IPS DF 4.7 (cell line): Measurements from ENCODE around the gene ATPAF1.

Experiments used
- DNase-seq: peaks from one replicate; pipeline ENCODE4 v3.0.0-alpha.2; 2013; ENCODE audit warnings: low spot score; ENCODE audit errors: extremely low read depth

ATPAF1 gene

DNA sequence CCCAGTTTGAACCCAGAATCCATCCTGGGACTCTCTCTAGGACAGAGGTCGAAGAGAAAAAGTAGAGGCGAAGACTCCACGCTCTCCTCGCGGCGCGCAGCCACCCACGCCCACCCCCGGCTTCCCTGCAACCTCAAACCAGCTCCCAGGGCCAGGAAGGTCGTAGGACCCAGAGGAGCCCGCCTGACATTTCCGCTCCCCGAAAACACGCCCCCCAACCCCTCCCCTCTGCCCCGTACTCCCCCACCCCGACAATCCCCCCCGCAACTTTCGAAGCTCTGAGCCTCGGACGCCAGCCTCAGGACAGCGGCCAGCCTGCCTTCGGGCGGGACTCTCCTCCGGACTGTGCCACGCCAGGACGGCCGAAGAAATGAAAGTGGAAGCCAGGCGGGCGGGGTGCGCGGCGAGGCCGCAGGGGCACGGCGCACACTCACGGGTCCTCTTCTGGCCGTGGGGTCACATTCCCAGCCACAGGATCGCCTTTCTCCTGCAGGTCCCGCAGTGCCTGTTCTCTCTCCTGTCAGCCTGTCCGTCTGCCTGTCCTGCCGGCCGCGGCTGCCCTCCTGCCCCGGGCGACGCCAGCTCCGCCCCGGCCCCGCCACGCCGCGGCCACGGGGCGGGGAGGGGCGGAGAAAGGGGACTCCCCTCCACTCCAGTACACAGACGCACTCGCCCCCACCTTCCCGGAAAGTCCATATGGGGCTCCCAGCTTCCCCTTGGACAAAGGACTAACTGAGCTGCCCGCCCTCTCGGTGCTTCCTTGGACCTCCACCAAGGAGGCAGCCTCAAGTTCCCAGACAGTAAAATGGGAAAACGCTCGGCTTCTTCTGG, 51.7 kb downstream of the ATPAF1 start, which contains the start of gene MOB3C:
Gene MOB3C, minus strand, starts transcription at position 535 of the 831 bp plus-strand sequence. CDS start 3,490 bp downstream, outside the sequence.
- no peak for DNase-seq

DNA sequence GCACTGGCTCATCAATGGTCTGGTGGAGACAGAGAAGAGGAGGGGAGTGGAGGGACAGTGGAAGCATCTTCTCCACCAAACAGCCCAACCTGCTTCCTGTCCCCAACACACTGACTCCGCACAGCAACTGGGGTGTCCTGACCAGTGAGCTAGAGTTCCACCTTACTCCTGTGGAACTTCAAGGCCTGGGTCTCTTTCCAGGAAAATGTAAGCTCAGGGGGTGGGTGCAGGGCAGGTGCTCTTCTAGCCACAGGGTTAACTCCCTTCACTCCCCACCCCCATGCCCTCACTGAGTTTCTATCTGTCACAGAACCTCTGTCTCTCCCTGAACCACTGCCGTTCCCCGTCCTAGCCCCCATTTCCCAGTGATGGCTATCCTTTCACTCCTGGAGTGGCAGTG, 52.4 kb downstream of the ATPAF1 start:
- no peak for DNase-seq

DNA sequence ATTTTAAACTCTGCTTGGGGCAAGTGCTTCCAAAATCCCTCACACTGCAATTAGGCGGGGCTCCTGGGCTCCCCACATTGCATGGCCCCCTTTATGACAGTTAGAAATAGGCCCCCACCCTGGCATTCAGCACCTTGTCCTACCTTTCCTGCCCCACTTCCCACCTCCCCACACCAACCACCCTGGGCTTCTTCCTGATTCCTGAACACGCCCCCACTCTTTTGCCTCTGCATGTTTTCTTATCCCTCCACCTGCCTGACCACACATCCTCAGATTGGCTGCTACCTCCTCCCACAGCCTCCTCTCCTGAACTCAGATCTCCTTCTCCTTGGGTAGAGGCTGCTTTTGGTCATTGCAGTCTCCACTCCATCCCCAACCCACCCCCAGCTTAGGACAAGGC, 53.1 kb downstream of the ATPAF1 start:
- no peak for DNase-seq

DNA sequence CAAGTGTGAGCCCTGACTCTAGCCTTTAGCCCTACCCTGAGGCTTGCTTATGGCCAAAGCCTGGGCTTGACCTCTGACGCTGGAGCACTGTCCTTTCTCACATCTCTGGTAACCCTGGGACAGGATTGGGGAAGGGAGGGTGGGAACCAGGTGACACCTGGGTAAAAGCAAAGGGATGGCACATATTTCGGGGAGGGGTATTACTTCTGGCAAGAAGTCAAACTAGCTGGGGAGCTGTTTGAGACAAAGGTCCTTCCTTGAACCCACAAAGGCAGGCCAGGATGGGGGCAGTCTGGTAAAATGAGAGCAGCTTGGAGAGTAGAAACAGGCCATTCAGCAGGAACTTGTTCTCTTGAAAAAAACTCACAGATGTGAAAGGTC, 53.6 kb downstream of the ATPAF1 start:
- DNase-seq: no peak

GRCh38 chr1:46613661-46614603, 54.2 kb downstream of the ATPAF1 start:
- DNase-seq: no peak

GRCh38 chr1:46612937-46613660, 55.1 kb downstream of the ATPAF1 start:
- no peak for DNase-seq

DNA sequence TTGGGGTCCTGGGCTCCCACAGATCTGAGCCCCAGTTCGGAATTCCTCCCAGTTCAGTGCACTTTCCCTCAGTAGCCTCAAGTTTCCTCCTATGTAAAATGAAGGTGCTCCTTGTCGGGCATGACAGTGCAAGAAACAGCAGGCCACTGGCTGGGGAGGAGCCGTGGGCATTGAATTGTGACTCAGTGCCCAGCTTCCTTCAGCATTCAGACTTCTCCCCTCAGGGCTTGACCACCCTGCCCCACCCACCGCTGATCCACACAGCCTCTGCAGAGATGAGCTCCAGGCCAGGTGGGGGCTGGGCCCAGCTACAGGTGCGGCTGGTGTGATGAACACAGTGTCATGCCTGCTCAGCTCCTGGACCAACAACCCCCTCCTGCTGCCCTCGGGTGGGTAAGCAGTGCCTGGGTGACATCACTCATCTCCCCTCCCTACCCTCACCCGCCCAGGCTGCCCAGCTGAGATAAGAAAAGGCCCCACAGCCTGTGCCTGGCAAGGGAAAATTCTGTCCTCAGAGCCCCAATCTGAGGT, 56.4 kb downstream of the ATPAF1 start:
- no peak for DNase-seq

- no peak for DNase-seq
Measured at GRCh38 chr1:46607345-46608130, 60.6 kb downstream of the ATPAF1 start.

GRCh38 chr1:46606255-46606965, 61.8 kb downstream of the ATPAF1 start:
- DNase-seq: no peak

- no peak for DNase-seq
Measured at GRCh38 chr1:46605232-46605631, 62.9 kb downstream of the ATPAF1 start.

DNA sequence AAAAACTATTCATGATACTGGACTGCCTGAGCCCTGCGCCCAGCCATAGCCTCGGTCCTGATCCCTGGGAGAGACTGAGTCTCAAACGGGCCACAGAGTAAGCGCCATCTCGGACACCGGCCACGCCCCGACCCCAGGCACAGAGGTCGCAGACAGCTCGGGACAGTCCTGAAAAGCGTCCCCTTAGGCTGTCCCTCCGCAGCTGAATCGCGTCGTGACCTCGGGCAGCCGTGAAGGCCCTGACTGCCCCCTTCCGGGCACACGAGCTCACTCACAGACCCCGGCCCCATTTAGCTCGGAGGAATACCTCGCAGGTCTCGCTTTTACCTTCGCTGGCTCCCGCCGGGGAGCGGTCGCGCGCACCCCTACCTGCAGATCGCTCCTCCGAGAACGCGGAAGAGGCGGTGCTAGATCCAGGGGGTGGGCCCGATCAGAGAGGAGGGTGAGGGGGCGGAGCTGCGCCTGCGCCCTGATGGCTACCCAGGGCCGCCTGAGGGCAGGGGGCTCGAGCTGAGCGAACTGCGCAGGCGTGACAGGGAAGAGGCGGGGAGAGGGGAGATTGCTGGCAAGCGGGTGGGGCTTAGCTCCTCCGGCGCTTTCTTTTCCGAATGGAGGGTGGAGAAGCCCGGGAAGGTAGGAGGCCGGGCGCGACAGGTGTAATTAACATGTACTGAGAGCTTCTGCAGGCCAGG, 64.2 kb downstream of the ATPAF1 start, which contains the start of gene MKNK1:
Gene MKNK1, minus strand, starts transcription at position 411 of the 692 bp plus-strand sequence. CDS start 20,941 bp downstream, outside the sequence.
- peak; percentile 93 for DNase-seq

DNA sequence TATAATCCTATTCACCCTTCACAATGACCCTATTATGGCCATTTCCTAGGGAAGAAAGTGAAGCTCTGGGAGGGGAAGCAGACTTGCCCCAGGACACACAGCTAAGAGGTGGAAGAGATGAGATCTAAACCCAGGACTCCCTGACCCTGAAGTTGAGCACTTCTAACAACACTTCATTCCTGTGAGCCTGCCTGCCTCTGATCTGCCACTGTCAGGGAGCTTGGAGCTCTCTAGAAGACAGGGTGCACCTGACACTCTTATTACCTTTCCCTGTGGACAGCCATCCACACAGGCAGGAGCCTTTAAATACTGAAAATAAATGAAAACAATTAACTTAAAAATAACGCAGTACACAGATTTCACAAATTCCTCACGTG, 64.7 kb downstream of the ATPAF1 start:
- DNase-seq: no peak

DNA sequence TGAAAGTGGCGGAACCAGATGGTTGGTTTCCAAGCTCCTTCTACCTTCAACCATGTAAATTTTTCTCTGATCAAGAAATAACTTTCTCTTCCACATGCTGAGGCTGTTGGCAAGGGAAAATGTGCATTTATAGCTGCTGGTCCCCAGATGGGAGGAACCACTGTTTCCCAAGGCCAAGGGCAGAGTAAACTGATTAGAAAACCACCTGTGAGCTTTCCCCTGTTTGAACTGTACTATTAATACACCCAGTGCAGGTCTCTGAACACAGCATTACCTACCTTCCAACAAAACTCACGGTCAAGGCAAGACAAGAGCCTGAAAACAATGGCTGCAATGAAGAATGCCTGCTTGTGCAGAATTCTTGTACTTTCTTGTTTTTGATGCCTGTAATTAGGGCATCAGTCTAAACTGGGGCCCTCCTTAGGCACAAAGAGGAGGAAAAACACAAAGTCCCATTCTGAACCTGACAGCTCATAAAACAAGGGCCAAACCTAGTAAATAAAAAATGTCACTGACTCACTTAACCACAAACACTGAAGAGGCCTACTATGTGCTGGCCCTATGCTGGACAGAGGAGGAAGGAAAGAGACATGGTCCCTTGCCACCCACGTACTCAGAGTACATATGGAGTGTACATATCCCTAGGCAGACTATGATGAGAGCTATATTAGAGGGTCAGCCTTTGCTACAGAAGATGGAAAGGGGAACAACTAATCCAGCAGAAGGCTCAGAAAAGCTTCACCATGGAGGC, 66.7 kb downstream of the ATPAF1 start:
- no peak for DNase-seq

DNA sequence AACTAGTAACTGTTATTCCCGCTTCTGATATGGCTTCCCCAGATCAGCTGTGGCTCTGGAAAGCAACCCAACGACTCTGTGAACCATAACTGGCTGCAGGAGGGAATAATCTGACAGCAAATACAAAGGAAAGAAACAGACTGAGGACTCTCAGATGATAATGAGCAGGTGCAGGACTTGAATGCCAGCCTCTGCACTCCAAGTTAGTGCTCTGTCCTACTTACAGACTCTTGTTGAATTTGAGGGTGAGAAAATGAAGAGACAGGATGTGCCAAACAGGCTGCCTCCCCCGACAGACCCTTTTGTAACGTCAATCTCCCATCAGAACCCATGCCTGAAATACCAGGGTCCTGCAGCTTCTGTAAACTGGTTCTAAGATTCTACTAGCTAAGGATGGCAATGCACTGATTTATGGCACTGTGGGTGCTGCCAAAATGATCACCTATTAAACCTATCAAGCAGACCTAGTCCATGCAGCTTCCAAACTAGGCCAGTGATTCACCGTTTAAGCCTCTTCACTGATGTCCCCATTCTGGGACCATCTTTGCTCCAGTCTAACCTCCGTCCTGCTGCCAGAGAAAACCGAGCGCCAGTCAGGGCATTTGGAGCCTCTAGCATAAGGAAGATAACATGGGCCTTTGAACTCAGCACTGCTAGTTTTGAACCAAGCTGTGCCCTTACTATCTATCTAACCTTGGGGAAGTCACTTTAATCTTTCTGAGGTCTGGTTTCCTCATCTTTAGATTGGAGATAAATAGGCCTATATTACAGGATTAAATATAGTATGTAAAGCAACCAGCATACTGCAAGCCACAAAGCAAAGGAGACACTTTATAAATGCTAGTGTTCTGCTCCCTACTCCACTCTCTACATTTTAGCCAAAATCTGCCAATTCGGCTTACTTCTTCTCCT, 68.8 kb downstream of the ATPAF1 start:
- DNase-seq: no peak

- DNase-seq: no peak
Measured at GRCh38 chr1:46596846-46597245, 71.3 kb downstream of the ATPAF1 start.

DNA sequence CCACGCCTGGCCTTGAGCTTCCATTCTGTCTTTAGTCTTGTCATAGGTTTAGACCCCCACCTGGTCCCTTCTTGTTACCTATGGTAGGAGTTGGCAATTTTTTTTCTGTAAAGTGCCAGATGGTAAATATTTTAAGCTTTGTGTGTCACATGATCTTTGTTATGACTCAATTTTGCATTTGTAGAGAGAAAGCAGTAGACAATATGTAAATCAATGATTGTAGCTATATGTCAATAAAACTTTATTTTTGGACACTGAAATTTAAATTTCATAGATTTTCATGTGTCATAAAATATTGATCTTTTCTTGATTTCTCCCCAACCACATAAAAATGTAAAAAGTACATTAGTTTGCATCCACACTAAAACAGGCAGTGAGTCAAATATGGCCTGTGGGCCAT, 72.1 kb downstream of the ATPAF1 start:
- no peak for DNase-seq

DNA sequence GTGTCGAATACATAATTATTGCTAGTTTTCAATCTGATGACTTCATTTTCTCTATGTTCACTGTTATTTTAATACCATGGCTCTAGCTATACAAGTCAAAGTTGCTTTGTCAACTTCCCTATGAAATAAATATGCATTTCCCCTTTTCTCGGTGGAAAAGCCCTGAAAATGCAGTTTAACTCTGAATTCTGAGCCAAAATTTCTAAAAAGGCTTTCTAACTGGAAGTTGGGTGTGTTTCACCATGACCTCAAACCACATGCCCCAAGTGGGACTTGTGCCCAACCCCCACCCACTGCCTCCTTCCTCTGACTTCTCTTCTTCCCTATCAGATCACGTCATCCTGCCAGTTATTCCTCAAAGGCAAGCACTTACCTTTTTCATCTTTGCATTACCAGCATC, 73.0 kb downstream of the ATPAF1 start:
- no peak for DNase-seq
